Spinal cord (tissue), 10 donors: ENCODE measurements around the gene BMPER. TPM values are rescaled to one million over a fixed set of nuclear protein-coding genes. Genes with fewer than 3 reads are reported as not detected.

ENCODE experiments used
- DNase-seq, 6 donors: peaks; one replicate each; pipeline versions ENCODE4 v3.0.0 to v3.0.0-alpha.2; 2013 to 2015; ENCODE audit warnings: low spot score in 6 of 6, low read depth in 4 of 6
- H3K27ac ChIP-seq: one replicate; pipeline ENCODE4 v1.5.1; 2013; ENCODE audit warnings: low read depth, low read length, control low read depth
- H3K27me3 ChIP-seq: one replicate; pipeline ENCODE4 v1.6.1; 2013; ENCODE audit warnings: low read length; ENCODE audit not compliant: control insufficient read depth, insufficient read depth
- H3K36me3 ChIP-seq: one replicate; pipeline ENCODE4 v1.6.1; 2013; ENCODE audit warnings: low read length; ENCODE audit not compliant: control insufficient read depth, insufficient read depth
- H3K4me1 ChIP-seq: one replicate; pipeline ENCODE4 v1.6.1; 2013; ENCODE audit warnings: low read length; ENCODE audit not compliant: control insufficient read depth, insufficient read depth
- H3K4me3 ChIP-seq: one replicate; pipeline ENCODE4 v1.5.1; 2013; ENCODE audit warnings: low read depth, low read length, control low read depth
- H3K9me3 ChIP-seq: one replicate; pipeline ENCODE4 v1.6.1; 2013; ENCODE audit warnings: low read length; ENCODE audit not compliant: control insufficient read depth, insufficient read depth
- WGBS: methylation state at CpG from one replicate; pipeline ENCODE4 v1.1.5; 2013; ENCODE audit warnings: missing lambda C conversion rate; ENCODE audit not compliant: insufficient coverage; 5-methylcytosine and 5-hydroxymethylcytosine counted together
- polyA plus RNA-seq, 2 donors: library from polyadenylated mRNA; unstranded; fragments of 120-200 nt; gene quantifications; one replicate each; pipeline ENCODE4 v1.2.1, GENCODE V29; 2013; ENCODE audit not compliant: insufficient read length in 2 of 2
- total RNA-seq, 2 donors: library from RNA; depleted of rRNA in 1 of 2; stranded (reverse); fragments of 120-200 nt in 1 of 2; fragments of >200 nt in 1 of 2; gene quantifications; one replicate each; pipeline versions ENCODE4 v1.2.3 to v1.2.4, GENCODE V29; 2013 to 2014
- donor health status: healthy.

BMPER gene
- total and polyA plus RNA-seq, 4 donors: 16.8 to 36.3 (median 29.1) TPM

GRCh38 chr7:34133983-34134782 lies 228.8 kb downstream of the BMPER start:
- H3K27ac ChIP-seq: no peak overlapping the region
- H3K36me3 ChIP-seq: no peaks in the 10 kb centered on the region
- DNase-seq: peak; percentile 47 to 90 (median 55)
- no peaks in the 10 kb centered on the region for H3K27me3 ChIP-seq
- 44% methylated on average over 7 of the region's 12 CpGs for WGBS
- H3K4me1 ChIP-seq: peaks cover 26% of the 10 kb centered on the region
- H3K4me3 ChIP-seq: no peak overlapping the region
- no peaks in the 10 kb centered on the region for H3K9me3 ChIP-seq

- H3K4me3 ChIP-seq: no peak overlapping the region
- no peak overlapping the region for H3K27ac ChIP-seq
- peaks cover 26% of the 10 kb centered on the region for H3K4me1 ChIP-seq
- no peaks in the 10 kb centered on the region for H3K36me3 ChIP-seq
- H3K9me3 ChIP-seq: no peaks in the 10 kb centered on the region
- no peaks in the 10 kb centered on the region for H3K27me3 ChIP-seq
- WGBS: 41% methylated on average over 4 of the region's 4 CpGs
- DNase-seq: no peak
These were observed 230.6 kb downstream of the BMPER start for GRCh38 chr7:34135924-34136323.

GRCh38 chr7:34136698-34137097 lies 231.4 kb downstream of the BMPER start:
- Histone ChIP-seq H3K4me1 (peaks cover 18% of the 10 kb centered on the region), H3K27me3 (no peaks in the 10 kb centered on the region), H3K9me3 (no peaks in the 10 kb centered on the region), H3K36me3 (no peaks in the 10 kb centered on the region), H3K27ac (no peak overlapping the region), H3K4me3 (no peak overlapping the region)
- peak in 1 of 6 donors; percentile 36 for DNase-seq
- 59% methylated on average over 4 of the region's 5 CpGs for WGBS

GRCh38 chr7:34137176-34137575 lies 231.8 kb downstream of the BMPER start:
- WGBS: 75% methylated on average over 4 of the region's 4 CpGs
- Histone ChIP-seq H3K27me3 (no peaks in the 10 kb centered on the region), H3K36me3 (no peaks in the 10 kb centered on the region), H3K27ac (no peak overlapping the region), H3K4me3 (no peak overlapping the region), H3K9me3 (no peaks in the 10 kb centered on the region), H3K4me1 (peaks cover 17% of the 10 kb centered on the region)
- no peak for DNase-seq

GRCh38 chr7:34138483-34138882 lies 233.1 kb downstream of the BMPER start:
- no peak for DNase-seq
- Histone ChIP-seq H3K27ac (no peak overlapping the region), H3K4me1 (peaks cover 14% of the 10 kb centered on the region)

GRCh38 chr7:34139086-34139485 lies 233.7 kb downstream of the BMPER start:
- no peak overlapping the region for H3K27ac ChIP-seq
- H3K4me1 ChIP-seq: peaks cover 11% of the 10 kb centered on the region
- H3K4me3 ChIP-seq: no peak overlapping the region
- H3K27me3 ChIP-seq: no peaks in the 10 kb centered on the region
- WGBS: 80% methylated on average over 2 of the region's 3 CpGs
- H3K36me3 ChIP-seq: no peaks in the 10 kb centered on the region
- DNase-seq: no peak
- H3K9me3 ChIP-seq: no peaks in the 10 kb centered on the region

More at GRCh38 chr7:34138483-34138882, 233.1 kb downstream of the BMPER start:
- H3K9me3 ChIP-seq: no peaks in the 10 kb centered on the region
- no peaks in the 10 kb centered on the region for H3K36me3 ChIP-seq
- no peak overlapping the region for H3K4me3 ChIP-seq
- no peaks in the 10 kb centered on the region for H3K27me3 ChIP-seq
- 83% methylated on average over 2 of the region's 2 CpGs for WGBS

- no peak overlapping the region for H3K4me3 ChIP-seq
- no peaks in the 10 kb centered on the region for H3K27me3 ChIP-seq
- peaks cover 10% of the 10 kb centered on the region for H3K4me1 ChIP-seq
- no peaks in the 10 kb centered on the region for H3K9me3 ChIP-seq
- WGBS: 100% methylated on average over 1 of the region's 4 CpGs
- no peak overlapping the region for H3K27ac ChIP-seq
- peak in 1 of 6 donors; percentile 38 for DNase-seq
- no peaks in the 10 kb centered on the region for H3K36me3 ChIP-seq
These were observed 234.7 kb downstream of the BMPER start for GRCh38 chr7:34140066-34140465.

GRCh38 chr7:34143402-34143801 lies 238.1 kb downstream of the BMPER start:
- no peak overlapping the region for H3K4me3 ChIP-seq
- no CpG with 5 or more reads among the region's 2 CpGs for WGBS
- H3K4me1 ChIP-seq: no peaks in the 10 kb centered on the region
- DNase-seq: no peak
- H3K9me3 ChIP-seq: no peaks in the 10 kb centered on the region
- H3K27me3 ChIP-seq: no peaks in the 10 kb centered on the region
- H3K36me3 ChIP-seq: no peaks in the 10 kb centered on the region
- H3K27ac ChIP-seq: no peak overlapping the region

- no peak overlapping the region for H3K4me3 ChIP-seq
- no peaks in the 10 kb centered on the region for H3K36me3 ChIP-seq
- H3K4me1 ChIP-seq: no peaks in the 10 kb centered on the region
- H3K27ac ChIP-seq: no peak overlapping the region
- no peaks in the 10 kb centered on the region for H3K9me3 ChIP-seq
- H3K27me3 ChIP-seq: no peaks in the 10 kb centered on the region
- DNase-seq: peak in 1 of 6 donors; percentile 44
- no CpG with 5 or more reads among the region's 1 CpG for WGBS
These were observed 240.3 kb downstream of the BMPER start for GRCh38 chr7:34145603-34146002.

- H3K36me3 ChIP-seq: no peaks in the 10 kb centered on the region
- no peak overlapping the region for H3K4me3 ChIP-seq
- H3K9me3 ChIP-seq: no peaks in the 10 kb centered on the region
- no peak overlapping the region for H3K27ac ChIP-seq
- H3K27me3 ChIP-seq: no peaks in the 10 kb centered on the region
- peak in 1 of 6 donors; percentile 43 for DNase-seq
- H3K4me1 ChIP-seq: peaks cover 2% of the 10 kb centered on the region
- WGBS: 100% methylated on average over 3 of the region's 5 CpGs
These were observed 248.4 kb downstream of the BMPER start for GRCh38 chr7:34153656-34154270.
